ENCODE results near the gene LOC101059915.
"Not testable (repeated sequence)": the region's sequence is repeated elsewhere in the genome, so short reads cannot be mapped to it uniquely, and the experiment has no call there.

Gene LOC101059915

GRCh38 chrX:71669947-71670346 lies 2.6 kb downstream of the LOC101059915 start:
- TF ChIP-seq CTCF (IDR thresholded peaks at IDR 0.05; ENCODE audit: unreplicated experiment): peak; percentile 42
- BruUV-seq (replicated peaks); POLR2A ChIA-PET; H3K36me3 Mint-ChIP-seq (ENCODE audit: insufficient read depth, unreplicated experiment); H3K27ac Mint-ChIP-seq (ENCODE audit: low read depth, unreplicated experiment); H3K4me3 Mint-ChIP-seq (ENCODE audit: unreplicated experiment); H3K4me1 Mint-ChIP-seq (ENCODE audit: insufficient read depth, unreplicated experiment); H3K9me3 Mint-ChIP-seq (ENCODE audit: unreplicated experiment): not testable (repeated sequence)
- DNase-seq (ENCODE audit: unreplicated experiment): peak; percentile 39
- intact Hi-C loops (cut with micrococcal nuclease): loop anchor here (1.0 kb wide), 1 partner anchor 189 kb away; no protein-coding TSS in a partner anchor
- CTCF ChIA-PET: interaction anchor here (0.9 to 1.7 kb wide), 3 partner anchors 9 to 456 kb away, joined by 3 to 13 read pairs (median 6); no protein-coding TSS in a partner anchor
- peaks cover 63% of the 10 kb centered on the region for H3K27me3 Mint-ChIP-seq (ENCODE audit: insufficient read depth, unreplicated experiment)

- no peak for TF ChIP-seq CTCF (IDR thresholded peaks at IDR 0.05; ENCODE audit: unreplicated experiment)
- H3K4me3 Mint-ChIP-seq (ENCODE audit: unreplicated experiment): no peak overlapping the region
- H3K9me3 Mint-ChIP-seq (ENCODE audit: unreplicated experiment): peaks cover 7% of the 10 kb centered on the region
- intact Hi-C loops (cut with micrococcal nuclease): no loop called here
- peaks cover 67% of the 10 kb centered on the region for H3K27me3 Mint-ChIP-seq (ENCODE audit: insufficient read depth, unreplicated experiment)
- H3K27ac Mint-ChIP-seq (ENCODE audit: low read depth, unreplicated experiment): no peak overlapping the region
- no peak for DNase-seq (ENCODE audit: unreplicated experiment)
- no TSS peak for BruUV-seq (replicated peaks)
- CTCF ChIA-PET: interaction anchor here (0.7 to 0.9 kb wide), 2 partner anchors 254 to 351 kb away, joined by 3 read pairs; no protein-coding TSS in a partner anchor
- POLR2A ChIA-PET: no interaction called here
- H3K4me1 Mint-ChIP-seq (ENCODE audit: insufficient read depth, unreplicated experiment): no peaks in the 10 kb centered on the region
- H3K36me3 Mint-ChIP-seq (ENCODE audit: insufficient read depth, unreplicated experiment): no peaks in the 10 kb centered on the region
Observed at GRCh38 chrX:71671043-71671780, 3.9 kb downstream of the LOC101059915 start.

- peaks cover 5% of the 10 kb centered on the region for H3K9me3 Mint-ChIP-seq (ENCODE audit: unreplicated experiment)
- H3K27me3 Mint-ChIP-seq (ENCODE audit: insufficient read depth, unreplicated experiment): peaks cover 67% of the 10 kb centered on the region
- H3K4me3 Mint-ChIP-seq (ENCODE audit: unreplicated experiment): no peak overlapping the region
- POLR2A ChIA-PET: no interaction called here
- H3K4me1 Mint-ChIP-seq (ENCODE audit: insufficient read depth, unreplicated experiment): no peaks in the 10 kb centered on the region
- DNase-seq (ENCODE audit: unreplicated experiment): no peak
- H3K36me3 Mint-ChIP-seq (ENCODE audit: insufficient read depth, unreplicated experiment): no peaks in the 10 kb centered on the region
- no TSS peak for BruUV-seq (replicated peaks)
- no peak overlapping the region for H3K27ac Mint-ChIP-seq (ENCODE audit: low read depth, unreplicated experiment)
- TF ChIP-seq CTCF (IDR thresholded peaks at IDR 0.05; ENCODE audit: unreplicated experiment): no peak
- intact Hi-C loops (cut with micrococcal nuclease): no loop called here
- CTCF ChIA-PET: no interaction called here
Observed at GRCh38 chrX:71671938-71672337, 4.6 kb downstream of the LOC101059915 start.

GRCh38 chrX:71675636-71676035 lies 8.3 kb downstream of the LOC101059915 start:
- intact Hi-C loops (cut with micrococcal nuclease); H3K4me1 Mint-ChIP-seq (ENCODE audit: insufficient read depth, unreplicated experiment); H3K36me3 Mint-ChIP-seq (ENCODE audit: insufficient read depth, unreplicated experiment); DNase-seq (ENCODE audit: unreplicated experiment); H3K27ac Mint-ChIP-seq (ENCODE audit: low read depth, unreplicated experiment); CTCF ChIA-PET; POLR2A ChIA-PET; H3K4me3 Mint-ChIP-seq (ENCODE audit: unreplicated experiment); H3K9me3 Mint-ChIP-seq (ENCODE audit: unreplicated experiment); BruUV-seq (replicated peaks): not testable (repeated sequence)
- peaks cover 66% of the 10 kb centered on the region for H3K27me3 Mint-ChIP-seq (ENCODE audit: insufficient read depth, unreplicated experiment)

- H3K9me3 Mint-ChIP-seq (ENCODE audit: unreplicated experiment); H3K4me3 Mint-ChIP-seq (ENCODE audit: unreplicated experiment); BruUV-seq (replicated peaks); intact Hi-C loops (cut with micrococcal nuclease); POLR2A ChIA-PET; CTCF ChIA-PET; H3K4me1 Mint-ChIP-seq (ENCODE audit: insufficient read depth, unreplicated experiment); DNase-seq (ENCODE audit: unreplicated experiment); H3K27ac Mint-ChIP-seq (ENCODE audit: low read depth, unreplicated experiment); H3K36me3 Mint-ChIP-seq (ENCODE audit: insufficient read depth, unreplicated experiment): not testable (repeated sequence)
- H3K27me3 Mint-ChIP-seq (ENCODE audit: insufficient read depth, unreplicated experiment): peaks cover 65% of the 10 kb centered on the region
Observed at GRCh38 chrX:71676068-71676795, 8.9 kb downstream of the LOC101059915 start.

- intact Hi-C loops (cut with micrococcal nuclease); CTCF ChIA-PET: not testable (repeated sequence)
Observed at GRCh38 chrX:71677195-71677594, 9.8 kb downstream of the LOC101059915 start.

More at GRCh38 chrX:71677195-71677594, 9.8 kb downstream of the LOC101059915 start:
- H3K9me3 Mint-ChIP-seq (ENCODE audit: unreplicated experiment); H3K27ac Mint-ChIP-seq (ENCODE audit: low read depth, unreplicated experiment); H3K36me3 Mint-ChIP-seq (ENCODE audit: insufficient read depth, unreplicated experiment); BruUV-seq (replicated peaks); H3K4me1 Mint-ChIP-seq (ENCODE audit: insufficient read depth, unreplicated experiment); DNase-seq (ENCODE audit: unreplicated experiment); POLR2A ChIA-PET; H3K4me3 Mint-ChIP-seq (ENCODE audit: unreplicated experiment): not testable (repeated sequence)
- H3K27me3 Mint-ChIP-seq (ENCODE audit: insufficient read depth, unreplicated experiment): peaks cover 65% of the 10 kb centered on the region
